WTC11 (cell line): ENCODE data around the gene LRMDA. TPM values are rescaled to one million over a fixed set of nuclear protein-coding genes. Genes with fewer than 3 reads are reported as not detected.
A peak's percentile ranks its signal among the peaks of the same experiment; 100 is the strongest.

ENCODE experiments used
- ATAC-seq: fragments of 200-7000 bp; cut with Tn5 transposase; 2 replicates; pipeline ENCODE4 v1.10.0; 2021; ENCODE audit warnings: mild to moderate bottlenecking, moderate library complexity
- CTCF ChIA-PET: fragments of 300-600 bp; sonication (Branson Sonifier 250); formaldehyde crosslinking; loops from one replicate; lab custom pipeline; 2021; ENCODE audit warnings: antibody characterized with exemption; lab: Charles Lee
- POLR2A ChIA-PET: fragments of 350-600 bp; sonication (Branson Sonifier 250); formaldehyde crosslinking; loops from one replicate; lab custom pipeline; 2021; ENCODE audit warnings: antibody characterized with exemption; lab: Charles Lee
- DNase-seq: peaks from one replicate; pipeline ENCODE4 v3.0.0; 2021; ENCODE audit warnings: low spot score
- H3K27ac Mint-ChIP-seq: 2 replicates; pipeline ENCODE4 v1.8.0; 2021; ENCODE audit warnings: mixed read lengths
- H3K27me3 Mint-ChIP-seq: 2 replicates; pipeline ENCODE4 v1.8.0; 2021; ENCODE audit warnings: low read depth, mild to moderate bottlenecking, moderate library complexity, mixed read lengths
- H3K36me3 Mint-ChIP-seq: 2 replicates; pipeline ENCODE4 v1.8.0; 2021; ENCODE audit warnings: mixed read lengths
- H3K4me1 Mint-ChIP-seq: 2 replicates; pipeline ENCODE4 v1.8.0; 2022; ENCODE audit warnings: mixed read lengths
- H3K4me3 Mint-ChIP-seq: 2 replicates; pipeline ENCODE4 v1.8.0; 2021; ENCODE audit warnings: mild to moderate bottlenecking, moderate library complexity, mixed read lengths
- H3K9me3 Mint-ChIP-seq: 2 replicates; pipeline ENCODE4 v1.8.0; 2021; ENCODE audit warnings: mixed read lengths
- CREM ChIP-seq: sonication (generic); formaldehyde crosslinking; IDR thresholded peaks from 2 replicates; pipeline ENCODE4 v1.8.1; 2022; ENCODE audit warnings: mild to moderate bottlenecking, missing genetic modification reagents, moderate library complexity
- ETV6 ChIP-seq: sonication (generic); formaldehyde crosslinking; IDR thresholded peaks from 2 replicates; pipeline ENCODE4 v1.8.1; 2022; ENCODE audit warnings: mild to moderate bottlenecking, missing genetic modification reagents
- JAZF1 ChIP-seq: fragments of 250-450 bp; sonication (Bioruptor Pico); IDR thresholded peaks from 2 replicates; pipeline ENCODE4 v1.9.0; 2021; ENCODE audit warnings: moderate library complexity, mild to moderate bottlenecking, inconsistent platforms
- JUN ChIP-seq: sonication (generic); formaldehyde crosslinking; IDR thresholded peaks from 2 replicates; pipeline ENCODE4 v1.8.0; 2023; ENCODE audit warnings: mild to moderate bottlenecking, missing genetic modification reagents
- NR1H2 ChIP-seq: sonication (generic); formaldehyde crosslinking; IDR thresholded peaks from 2 replicates; pipeline ENCODE4 v1.9.0; 2021; ENCODE audit warnings: mild to moderate bottlenecking, moderate library complexity, missing genetic modification reagents
- SMAD4 ChIP-seq: sonication (generic); formaldehyde crosslinking; IDR thresholded peaks from 2 replicates; pipeline ENCODE4 v1.8.0; 2022; ENCODE audit warnings: mild to moderate bottlenecking, missing genetic modification reagents
- ZNF317 ChIP-seq: sonication (generic); formaldehyde crosslinking; IDR thresholded peaks from 2 replicates; pipeline ENCODE4 v1.8.1; 2023; ENCODE audit warnings: low read depth, mild to moderate bottlenecking, moderate library complexity, missing genetic modification reagents, borderline replicate concordance
- total RNA-seq: library from RNA; stranded (reverse); gene quantifications from 3 replicates; pipeline ENCODE4 v1.2.3, GENCODE V29; 2021
- TF ChIP-seq, protein P1 (sequence below): sonication (generic); formaldehyde crosslinking; conservative IDR thresholded peaks from 2 replicates; pipeline ENCODE4 v1.8.1; 2023; ENCODE audit warnings: mild to moderate bottlenecking, low read depth, missing genetic modification reagents, moderate library complexity
- TF ChIP-seq, protein P2 (sequence below): sonication (generic); formaldehyde crosslinking; IDR thresholded peaks from 2 replicates; pipeline ENCODE4 v1.8.0; 2022; ENCODE audit warnings: missing genetic modification reagents
- TF ChIP-seq, protein P3 (sequence below): fragments of 250-450 bp; sonication (Bioruptor Pico); conservative IDR thresholded peaks from 2 replicates; pipeline ENCODE4 v1.9.0; 2021; ENCODE audit warnings: mild to moderate bottlenecking
- TF ChIP-seq, protein P4 (sequence below): fragments of 250-450 bp; sonication (Bioruptor Pico); IDR thresholded peaks from 2 replicates; pipeline ENCODE4 v1.9.0; 2021; ENCODE audit warnings: mild to moderate bottlenecking
- TF ChIP-seq, protein P5 (sequence below): sonication (generic); formaldehyde crosslinking; IDR thresholded peaks from 2 replicates; pipeline ENCODE4 v1.8.0; 2023; ENCODE audit warnings: missing genetic modification reagents, mild to moderate bottlenecking, borderline replicate concordance
- TF ChIP-seq, protein P6 (sequence below): sonication (generic); formaldehyde crosslinking; IDR thresholded peaks from 2 replicates; pipeline ENCODE4 v1.8.1; 2022; ENCODE audit warnings: mild to moderate bottlenecking, missing genetic modification reagents, moderate library complexity, borderline replicate concordance

Gene LRMDA
- total RNA-seq, 1 experiment from 2014 or later = 0.92 TPM

DNA sequence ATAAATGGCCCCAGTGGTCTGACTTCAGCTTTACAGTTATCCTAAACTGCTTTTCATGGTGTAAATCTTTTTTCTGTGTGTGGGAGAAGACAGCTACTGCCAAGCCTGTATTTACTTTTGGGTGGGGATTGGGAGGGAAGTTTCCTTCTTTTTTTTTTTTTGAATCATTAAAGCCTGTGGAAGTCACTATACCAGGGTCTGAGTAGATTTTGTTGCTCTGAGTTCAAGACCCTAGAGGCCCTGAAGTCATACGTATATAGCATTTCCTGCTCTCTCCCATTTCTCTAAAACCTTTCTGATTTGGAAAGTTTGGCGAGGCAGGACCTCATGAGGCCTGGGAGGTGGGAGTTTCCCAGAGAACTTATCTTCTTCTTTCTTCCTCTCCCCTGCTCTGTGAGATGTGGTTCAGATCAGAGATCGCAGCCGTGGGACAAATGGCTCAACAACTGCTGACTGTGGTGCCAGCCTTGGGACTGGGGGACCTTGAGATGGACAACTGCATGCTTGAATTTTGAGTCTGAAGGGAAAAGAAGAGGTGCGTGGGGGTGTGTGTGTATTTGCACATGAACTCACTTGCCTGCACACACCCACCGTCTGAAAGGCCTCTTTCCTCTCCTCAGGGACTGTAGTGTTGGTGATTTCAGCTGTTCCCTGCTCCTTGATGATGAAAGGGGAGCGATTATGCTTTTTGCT is 18.1 kb downstream of the LRMDA start:
- CTCF ChIA-PET = interaction anchor here (0.9 to 1.1 kb wide), 3 partner anchors 41 to 144 kb away, joined by 3 to 5 read pairs (median 3); no protein-coding TSS in a partner anchor

DNA sequence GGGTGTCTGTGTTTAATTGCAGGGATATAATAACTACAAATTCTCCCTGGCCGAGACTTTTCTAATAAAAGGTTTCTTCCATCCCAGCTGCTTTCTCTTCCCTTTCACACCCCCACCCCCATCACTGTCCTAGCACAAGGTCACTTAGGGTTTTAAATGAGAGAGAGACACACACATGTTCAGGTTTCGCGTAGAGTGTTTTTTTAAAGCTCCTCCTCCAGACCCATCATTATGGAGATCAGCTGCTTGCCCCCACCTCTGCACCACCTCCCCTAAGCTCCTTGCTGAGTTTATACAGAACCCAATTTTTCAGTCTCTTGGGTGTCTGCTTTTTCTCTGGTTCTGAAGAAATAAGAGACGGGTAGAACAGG is 18.6 kb downstream of the LRMDA start:
- no peak overlapping the region for H3K27ac Mint-ChIP-seq
- ATAC-seq (peak; percentile 49; the same call in 1 of the 2 replicates), DNase-seq (no peak)
- peaks cover 13% of the 10 kb centered on the region for H3K9me3 Mint-ChIP-seq
- peaks cover 68% of the 10 kb centered on the region for H3K27me3 Mint-ChIP-seq
- H3K4me1 Mint-ChIP-seq = peaks cover 47% of the 10 kb centered on the region
- peaks cover 11% of the 10 kb centered on the region; the same call in 1 of the 2 replicates for H3K36me3 Mint-ChIP-seq
- ChIA-PET CTCF (interaction anchor here (0.9 to 1.1 kb wide), 4 partner anchors 41 to 144 kb away, joined by 3 to 5 read pairs (median 4); no protein-coding TSS in a partner anchor), POLR2A (no interaction called here)
- peak overlapping the region; percentile 33 for H3K4me3 Mint-ChIP-seq
- TF ChIP-seq SMAD4 (CRISPR knock-in tag) (no peak), JAZF1 (no peak), NR1H2 (no peak), CREM (CRISPR knock-in tag) (no peak), ETV6 (CRISPR knock-in tag) (no peak), JUN (CRISPR knock-in tag) (no peak)
- TF ChIP-seq, protein P1, sequence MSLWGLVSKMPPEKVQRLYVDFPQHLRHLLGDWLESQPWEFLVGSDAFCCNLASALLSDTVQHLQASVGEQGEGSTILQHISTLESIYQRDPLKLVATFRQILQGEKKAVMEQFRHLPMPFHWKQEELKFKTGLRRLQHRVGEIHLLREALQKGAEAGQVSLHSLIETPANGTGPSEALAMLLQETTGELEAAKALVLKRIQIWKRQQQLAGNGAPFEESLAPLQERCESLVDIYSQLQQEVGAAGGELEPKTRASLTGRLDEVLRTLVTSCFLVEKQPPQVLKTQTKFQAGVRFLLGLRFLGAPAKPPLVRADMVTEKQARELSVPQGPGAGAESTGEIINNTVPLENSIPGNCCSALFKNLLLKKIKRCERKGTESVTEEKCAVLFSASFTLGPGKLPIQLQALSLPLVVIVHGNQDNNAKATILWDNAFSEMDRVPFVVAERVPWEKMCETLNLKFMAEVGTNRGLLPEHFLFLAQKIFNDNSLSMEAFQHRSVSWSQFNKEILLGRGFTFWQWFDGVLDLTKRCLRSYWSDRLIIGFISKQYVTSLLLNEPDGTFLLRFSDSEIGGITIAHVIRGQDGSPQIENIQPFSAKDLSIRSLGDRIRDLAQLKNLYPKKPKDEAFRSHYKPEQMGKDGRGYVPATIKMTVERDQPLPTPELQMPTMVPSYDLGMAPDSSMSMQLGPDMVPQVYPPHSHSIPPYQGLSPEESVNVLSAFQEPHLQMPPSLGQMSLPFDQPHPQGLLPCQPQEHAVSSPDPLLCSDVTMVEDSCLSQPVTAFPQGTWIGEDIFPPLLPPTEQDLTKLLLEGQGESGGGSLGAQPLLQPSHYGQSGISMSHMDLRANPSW (CRISPR knock-in tag) = no peak
- TF ChIP-seq, protein P2, sequence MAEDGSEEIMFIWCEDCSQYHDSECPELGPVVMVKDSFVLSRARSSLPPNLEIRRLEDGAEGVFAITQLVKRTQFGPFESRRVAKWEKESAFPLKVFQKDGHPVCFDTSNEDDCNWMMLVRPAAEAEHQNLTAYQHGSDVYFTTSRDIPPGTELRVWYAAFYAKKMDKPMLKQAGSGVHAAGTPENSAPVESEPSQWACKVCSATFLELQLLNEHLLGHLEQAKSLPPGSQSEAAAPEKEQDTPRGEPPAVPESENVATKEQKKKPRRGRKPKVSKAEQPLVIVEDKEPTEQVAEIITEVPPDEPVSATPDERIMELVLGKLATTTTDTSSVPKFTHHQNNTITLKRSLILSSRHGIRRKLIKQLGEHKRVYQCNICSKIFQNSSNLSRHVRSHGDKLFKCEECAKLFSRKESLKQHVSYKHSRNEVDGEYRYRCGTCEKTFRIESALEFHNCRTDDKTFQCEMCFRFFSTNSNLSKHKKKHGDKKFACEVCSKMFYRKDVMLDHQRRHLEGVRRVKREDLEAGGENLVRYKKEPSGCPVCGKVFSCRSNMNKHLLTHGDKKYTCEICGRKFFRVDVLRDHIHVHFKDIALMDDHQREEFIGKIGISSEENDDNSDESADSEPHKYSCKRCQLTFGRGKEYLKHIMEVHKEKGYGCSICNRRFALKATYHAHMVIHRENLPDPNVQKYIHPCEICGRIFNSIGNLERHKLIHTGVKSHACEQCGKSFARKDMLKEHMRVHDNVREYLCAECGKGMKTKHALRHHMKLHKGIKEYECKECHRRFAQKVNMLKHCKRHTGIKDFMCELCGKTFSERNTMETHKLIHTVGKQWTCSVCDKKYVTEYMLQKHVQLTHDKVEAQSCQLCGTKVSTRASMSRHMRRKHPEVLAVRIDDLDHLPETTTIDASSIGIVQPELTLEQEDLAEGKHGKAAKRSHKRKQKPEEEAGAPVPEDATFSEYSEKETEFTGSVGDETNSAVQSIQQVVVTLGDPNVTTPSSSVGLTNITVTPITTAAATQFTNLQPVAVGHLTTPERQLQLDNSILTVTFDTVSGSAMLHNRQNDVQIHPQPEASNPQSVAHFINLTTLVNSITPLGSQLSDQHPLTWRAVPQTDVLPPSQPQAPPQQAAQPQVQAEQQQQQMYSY (CRISPR knock-in tag) = no peak
- TF ChIP-seq, protein P3, sequence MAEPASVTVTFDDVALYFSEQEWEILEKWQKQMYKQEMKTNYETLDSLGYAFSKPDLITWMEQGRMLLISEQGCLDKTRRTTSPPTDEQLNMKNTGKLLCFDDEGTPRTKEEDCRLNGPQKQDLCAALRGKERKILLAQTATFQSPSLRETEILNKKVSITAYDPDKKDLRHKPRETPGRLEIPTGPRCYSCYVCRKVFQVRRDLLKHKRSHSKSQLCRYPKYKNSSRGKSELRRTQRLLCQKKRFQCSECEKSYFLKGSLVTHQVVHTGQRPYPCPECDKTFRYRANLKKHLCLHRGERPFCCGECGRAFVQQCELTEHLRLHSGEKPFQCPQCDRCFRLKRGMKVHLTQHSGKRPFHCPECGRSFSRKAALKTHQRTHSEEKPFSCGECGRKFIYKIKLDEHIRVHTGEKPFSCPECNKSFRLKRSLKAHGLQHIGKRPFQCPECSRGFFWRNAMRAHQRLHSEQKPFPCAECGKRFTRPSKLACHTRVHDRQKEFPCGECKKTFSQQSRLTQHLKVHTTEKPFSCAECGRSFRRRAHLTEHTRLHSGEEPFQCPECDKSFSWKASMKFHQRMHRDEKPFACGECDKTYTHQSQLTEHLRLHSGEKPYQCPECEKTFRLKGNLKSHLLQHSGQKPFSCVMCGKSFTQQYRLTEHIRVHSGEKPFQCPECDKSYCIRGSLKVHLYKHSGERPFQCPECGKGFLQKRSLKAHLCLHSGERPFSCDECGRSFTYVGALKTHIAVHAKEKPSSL (CRISPR knock-in tag) = no peak
- TF ChIP-seq, protein P4, sequence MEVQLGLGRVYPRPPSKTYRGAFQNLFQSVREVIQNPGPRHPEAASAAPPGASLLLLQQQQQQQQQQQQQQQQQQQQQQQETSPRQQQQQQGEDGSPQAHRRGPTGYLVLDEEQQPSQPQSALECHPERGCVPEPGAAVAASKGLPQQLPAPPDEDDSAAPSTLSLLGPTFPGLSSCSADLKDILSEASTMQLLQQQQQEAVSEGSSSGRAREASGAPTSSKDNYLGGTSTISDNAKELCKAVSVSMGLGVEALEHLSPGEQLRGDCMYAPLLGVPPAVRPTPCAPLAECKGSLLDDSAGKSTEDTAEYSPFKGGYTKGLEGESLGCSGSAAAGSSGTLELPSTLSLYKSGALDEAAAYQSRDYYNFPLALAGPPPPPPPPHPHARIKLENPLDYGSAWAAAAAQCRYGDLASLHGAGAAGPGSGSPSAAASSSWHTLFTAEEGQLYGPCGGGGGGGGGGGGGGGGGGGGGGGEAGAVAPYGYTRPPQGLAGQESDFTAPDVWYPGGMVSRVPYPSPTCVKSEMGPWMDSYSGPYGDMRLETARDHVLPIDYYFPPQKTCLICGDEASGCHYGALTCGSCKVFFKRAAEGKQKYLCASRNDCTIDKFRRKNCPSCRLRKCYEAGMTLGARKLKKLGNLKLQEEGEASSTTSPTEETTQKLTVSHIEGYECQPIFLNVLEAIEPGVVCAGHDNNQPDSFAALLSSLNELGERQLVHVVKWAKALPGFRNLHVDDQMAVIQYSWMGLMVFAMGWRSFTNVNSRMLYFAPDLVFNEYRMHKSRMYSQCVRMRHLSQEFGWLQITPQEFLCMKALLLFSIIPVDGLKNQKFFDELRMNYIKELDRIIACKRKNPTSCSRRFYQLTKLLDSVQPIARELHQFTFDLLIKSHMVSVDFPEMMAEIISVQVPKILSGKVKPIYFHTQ (CRISPR knock-in tag) = no peak

More for the DNA sequence above, 18.1 kb downstream of the LRMDA start:
- ATAC-seq = no peak
- Mint-ChIP-seq H3K9me3 (peaks cover 16% of the 10 kb centered on the region), H3K4me1 (peaks cover 47% of the 10 kb centered on the region), H3K27ac (no peak overlapping the region), H3K36me3 (peaks cover 11% of the 10 kb centered on the region; the same call in 1 of the 2 replicates)
- TF ChIP-seq, protein P5, sequence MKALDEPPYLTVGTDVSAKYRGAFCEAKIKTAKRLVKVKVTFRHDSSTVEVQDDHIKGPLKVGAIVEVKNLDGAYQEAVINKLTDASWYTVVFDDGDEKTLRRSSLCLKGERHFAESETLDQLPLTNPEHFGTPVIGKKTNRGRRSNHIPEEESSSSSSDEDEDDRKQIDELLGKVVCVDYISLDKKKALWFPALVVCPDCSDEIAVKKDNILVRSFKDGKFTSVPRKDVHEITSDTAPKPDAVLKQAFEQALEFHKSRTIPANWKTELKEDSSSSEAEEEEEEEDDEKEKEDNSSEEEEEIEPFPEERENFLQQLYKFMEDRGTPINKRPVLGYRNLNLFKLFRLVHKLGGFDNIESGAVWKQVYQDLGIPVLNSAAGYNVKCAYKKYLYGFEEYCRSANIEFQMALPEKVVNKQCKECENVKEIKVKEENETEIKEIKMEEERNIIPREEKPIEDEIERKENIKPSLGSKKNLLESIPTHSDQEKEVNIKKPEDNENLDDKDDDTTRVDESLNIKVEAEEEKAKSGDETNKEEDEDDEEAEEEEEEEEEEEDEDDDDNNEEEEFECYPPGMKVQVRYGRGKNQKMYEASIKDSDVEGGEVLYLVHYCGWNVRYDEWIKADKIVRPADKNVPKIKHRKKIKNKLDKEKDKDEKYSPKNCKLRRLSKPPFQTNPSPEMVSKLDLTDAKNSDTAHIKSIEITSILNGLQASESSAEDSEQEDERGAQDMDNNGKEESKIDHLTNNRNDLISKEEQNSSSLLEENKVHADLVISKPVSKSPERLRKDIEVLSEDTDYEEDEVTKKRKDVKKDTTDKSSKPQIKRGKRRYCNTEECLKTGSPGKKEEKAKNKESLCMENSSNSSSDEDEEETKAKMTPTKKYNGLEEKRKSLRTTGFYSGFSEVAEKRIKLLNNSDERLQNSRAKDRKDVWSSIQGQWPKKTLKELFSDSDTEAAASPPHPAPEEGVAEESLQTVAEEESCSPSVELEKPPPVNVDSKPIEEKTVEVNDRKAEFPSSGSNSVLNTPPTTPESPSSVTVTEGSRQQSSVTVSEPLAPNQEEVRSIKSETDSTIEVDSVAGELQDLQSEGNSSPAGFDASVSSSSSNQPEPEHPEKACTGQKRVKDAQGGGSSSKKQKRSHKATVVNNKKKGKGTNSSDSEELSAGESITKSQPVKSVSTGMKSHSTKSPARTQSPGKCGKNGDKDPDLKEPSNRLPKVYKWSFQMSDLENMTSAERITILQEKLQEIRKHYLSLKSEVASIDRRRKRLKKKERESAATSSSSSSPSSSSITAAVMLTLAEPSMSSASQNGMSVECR (CRISPR knock-in tag) = no peak
- TF ChIP-seq, protein P6, sequence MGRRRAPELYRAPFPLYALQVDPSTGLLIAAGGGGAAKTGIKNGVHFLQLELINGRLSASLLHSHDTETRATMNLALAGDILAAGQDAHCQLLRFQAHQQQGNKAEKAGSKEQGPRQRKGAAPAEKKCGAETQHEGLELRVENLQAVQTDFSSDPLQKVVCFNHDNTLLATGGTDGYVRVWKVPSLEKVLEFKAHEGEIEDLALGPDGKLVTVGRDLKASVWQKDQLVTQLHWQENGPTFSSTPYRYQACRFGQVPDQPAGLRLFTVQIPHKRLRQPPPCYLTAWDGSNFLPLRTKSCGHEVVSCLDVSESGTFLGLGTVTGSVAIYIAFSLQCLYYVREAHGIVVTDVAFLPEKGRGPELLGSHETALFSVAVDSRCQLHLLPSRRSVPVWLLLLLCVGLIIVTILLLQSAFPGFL = no peak
- TF ChIP-seq ZNF317 (CRISPR knock-in tag) = no peak
- TF ChIP-seq, all 79 proteins: peak for 0
- no peak overlapping the region for H3K4me3 Mint-ChIP-seq
- POLR2A ChIA-PET = no interaction called here
- no peak for DNase-seq
- H3K27me3 Mint-ChIP-seq = peaks cover 66% of the 10 kb centered on the region
